K562 (cell line): ENCODE results near the gene MRNIP. TPM values are rescaled to one million over a fixed set of nuclear protein-coding genes. Genes with fewer than 3 reads are reported as not detected.

ENCODE experiments used
- C11orf30 ChIP-seq: fragments of 450-650 bp; IDR thresholded peaks from 2 replicates; pipeline ENCODE4 v1.6.1; 2016; ENCODE audit warnings: low read depth, mild to moderate bottlenecking
- CBX2 ChIP-seq: fragments of 200-600 bp; sonication (generic); IDR thresholded peaks from one replicate; pipeline ENCODE4 v1.6.1; 2012; ENCODE audit warnings: mild to moderate bottlenecking, low read length, inconsistent platforms; ENCODE audit not compliant: insufficient read depth, poor library complexity, severe bottlenecking
- CC2D1A ChIP-seq: fragments of 450-650 bp; IDR thresholded peaks from 2 replicates; pipeline ENCODE4 v1.6.1; 2017; ENCODE audit warnings: mild to moderate bottlenecking
- EP300 ChIP-seq: IDR thresholded peaks from 2 replicates; pipeline ENCODE4 v1.6.1; 2012; ENCODE audit warnings: low read length, improper control_type of control experiment
- ETV5 ChIP-seq: sonication (generic); formaldehyde crosslinking; IDR thresholded peaks from 2 replicates; pipeline ENCODE4 v1.4.0; 2020; ENCODE audit warnings: low read depth, mild to moderate bottlenecking, missing genetic modification reagents
- FOXP1 ChIP-seq: sonication (generic); formaldehyde crosslinking; IDR thresholded peaks from 2 replicates; pipeline ENCODE4 v1.8.0; 2022; ENCODE audit warnings: mild to moderate bottlenecking, missing genetic modification reagents
- KDM5B ChIP-seq: fragments of 200-600 bp; sonication (generic); IDR thresholded peaks from 2 replicates; pipeline ENCODE4 v1.6.1; 2012; ENCODE audit warnings: low read depth, mild to moderate bottlenecking, moderate library complexity, low read length, control low read depth, inconsistent platforms; ENCODE audit not compliant: insufficient replicate concordance
- MED1 ChIP-seq: sonication (generic); formaldehyde crosslinking; IDR thresholded peaks from 2 replicates; pipeline ENCODE4 v1.8.1; 2023; ENCODE audit warnings: missing genetic modification reagents, borderline replicate concordance
- MYNN ChIP-seq, 2 experiments: sonication (generic); formaldehyde crosslinking in 1 of 2; IDR thresholded peaks; 2 replicates each; pipeline versions ENCODE4 v1.5.0 to v1.6.1; 2016 to 2020; ENCODE audit warnings: antibody characterized with exemption in 1 of 2, missing genetic modification reagents in 1 of 2
- NBN ChIP-seq: fragments of 450-650 bp; IDR thresholded peaks from 2 replicates; pipeline ENCODE4 v1.6.1; 2016; ENCODE audit warnings: low read depth, mild to moderate bottlenecking
- SIRT6 ChIP-seq: IDR thresholded peaks from one replicate; pipeline ENCODE4 v1.6.1; 2012; ENCODE audit warnings: low read depth, mild to moderate bottlenecking, control low read depth, inconsistent platforms, low read length, moderate library complexity
- SRSF1 ChIP-seq: fragments of 200-400 bp; formaldehyde crosslinking; IDR thresholded peaks from 2 replicates; pipeline ENCODE4 v1.6.1; 2017; ENCODE audit warnings: mild to moderate bottlenecking, low read depth, low read length, moderate library complexity
- TBP ChIP-seq: optimal IDR thresholded peaks from 2 replicates; pipeline ENCODE3; 2011; ENCODE audit warnings: low read depth, low read length, improper control_type of control experiment
- TRIM28 ChIP-seq: fragments of 450-650 bp; IDR thresholded peaks from 2 replicates; pipeline ENCODE4 v1.6.1; 2017
- ZNF583 ChIP-seq: fragments of 250-450 bp; sonication (Bioruptor Pico); IDR thresholded peaks from 2 replicates; pipeline ENCODE4 v1.4.0; 2020
- polyA plus RNA-seq, 8 experiments: library from polyadenylated mRNA; depleted of rRNA in 4 of 8; stranded (reverse) in 5 of 8; unstranded in 3 of 8; fragments of >200 nt; fragmentation: Nextera tagmentation in 2 of 8; fragmentation: Illumina TruSeq in 1 of 8; extraction: Ambion mirVana in 2 of 8; extraction: Trizol in 1 of 8; gene quantifications; 2 replicates each; pipeline versions ENCODE4 v1.2.1 to v1.2.3, GENCODE V29; 2011 to 2014; ENCODE audit warnings: inconsistent platforms in 1 of 8, missing spikeins in 1 of 8
- total RNA-seq, 7 experiments: library from RNA; depleted of rRNA in 6 of 7; stranded (reverse); fragments of >200 nt in 6 of 7; fragmentation: Illumina TruSeq in 2 of 7; extraction: Trizol in 2 of 7; gene quantifications; 2 replicates each; pipeline versions ENCODE4 v1.2.1 to v1.2.3, GENCODE V29; 2011 to 2021; ENCODE audit warnings: low replicate concordance in 1 of 7
- TF ChIP-seq, protein P1 (sequence below), 2 experiments: IDR thresholded peaks in 1 of 2; conservative IDR thresholded peaks in 1 of 2; 2 replicates each; pipeline ENCODE4 v1.6.1; 2016; ENCODE audit warnings: low read depth in 2 of 2, mild to moderate bottlenecking in 1 of 2, missing compliant biosample characterization in 1 of 2, missing genetic modification characterization in 1 of 2, moderate library complexity in 1 of 2
- TF ChIP-seq, protein P2 (sequence below): fragments of 250-450 bp; sonication (Bioruptor Pico); IDR thresholded peaks from 2 replicates; pipeline ENCODE4 v1.4.0; 2020; ENCODE audit warnings: mild to moderate bottlenecking, moderate library complexity
- TF ChIP-seq, protein P3 (sequence below): fragments of 450-650 bp; IDR thresholded peaks from 2 replicates; pipeline ENCODE4 v1.6.1; 2016
- TF ChIP-seq, protein P4 (sequence below): fragments of 250-450 bp; sonication (Bioruptor Pico); IDR thresholded peaks from 2 replicates; pipeline ENCODE4 v1.9.0; 2021; ENCODE audit warnings: mild to moderate bottlenecking

Gene MRNIP
- total and polyA plus RNA-seq, 9 of the 15 experiments (the other 6 are each of a cell fraction or from before 2014, with no cell fraction given): 3.6 to 39.0 (median 16.8) TPM

DNA sequence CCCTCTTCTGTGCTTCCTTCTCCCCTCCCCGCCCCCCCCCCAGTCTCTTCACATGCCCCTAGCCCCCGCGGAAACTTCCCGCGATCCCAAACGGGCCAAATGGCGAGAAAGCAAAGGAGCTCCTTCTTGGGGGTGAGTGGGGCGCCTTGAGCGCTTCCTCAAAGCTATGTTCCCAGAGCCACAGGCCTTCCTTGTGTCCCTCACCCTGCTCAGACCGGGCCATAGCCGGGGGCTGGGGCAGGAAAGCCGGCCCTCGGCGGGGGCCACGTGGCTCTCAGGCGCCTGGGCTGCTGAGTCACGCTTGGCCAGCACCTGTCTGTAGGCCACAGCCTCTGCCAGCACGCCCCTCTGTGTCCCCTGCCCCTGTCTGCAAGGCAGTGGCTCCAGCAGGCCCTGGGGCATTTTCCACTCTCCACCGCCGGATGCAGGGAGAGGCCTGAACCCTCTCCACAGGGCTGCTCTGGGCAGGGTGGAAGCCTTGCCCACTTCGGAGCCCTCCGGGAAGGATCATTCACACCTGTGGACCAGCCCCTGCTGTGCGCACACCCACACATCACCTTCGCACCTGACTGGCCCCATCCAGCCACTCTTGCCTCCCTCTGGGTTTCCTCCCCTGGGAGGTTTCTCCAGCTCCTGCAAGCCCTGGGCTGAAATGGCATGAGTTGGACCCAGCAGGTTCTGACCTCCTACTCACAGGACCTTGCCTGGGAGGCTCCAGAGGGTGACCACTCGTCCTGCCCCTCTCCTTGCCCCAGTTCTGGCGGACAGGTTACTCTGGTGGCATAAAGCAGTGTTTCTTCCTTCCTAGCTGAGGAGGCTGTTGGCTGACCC, 39.1 kb downstream of the MRNIP start (continued):
- TF ChIP-seq, protein P1, sequence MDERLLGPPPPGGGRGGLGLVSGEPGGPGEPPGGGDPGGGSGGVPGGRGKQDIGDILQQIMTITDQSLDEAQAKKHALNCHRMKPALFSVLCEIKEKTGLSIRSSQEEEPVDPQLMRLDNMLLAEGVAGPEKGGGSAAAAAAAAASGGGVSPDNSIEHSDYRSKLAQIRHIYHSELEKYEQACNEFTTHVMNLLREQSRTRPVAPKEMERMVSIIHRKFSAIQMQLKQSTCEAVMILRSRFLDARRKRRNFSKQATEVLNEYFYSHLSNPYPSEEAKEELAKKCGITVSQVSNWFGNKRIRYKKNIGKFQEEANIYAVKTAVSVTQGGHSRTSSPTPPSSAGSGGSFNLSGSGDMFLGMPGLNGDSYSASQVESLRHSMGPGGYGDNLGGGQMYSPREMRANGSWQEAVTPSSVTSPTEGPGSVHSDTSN (CRISPR knock-in tag; IDR thresholded peaks at IDR 0.05; ENCODE audit: low read depth): no peak
- TF ChIP-seq, protein P1 (tag; conservative IDR thresholded peaks at IDR 0.05; ENCODE audit: low read depth): no peak
- TF ChIP-seq ZNF583 (CRISPR knock-in tag): peak; percentile 98
- TF ChIP-seq C11orf30: peak; percentile 89
- no peak; the same call in 1 of the 2 replicates for TF ChIP-seq MED1 (CRISPR knock-in tag)
- no peak for TF ChIP-seq SIRT6
- TF ChIP-seq TRIM28: no peak
- TF ChIP-seq NBN: no peak
- TF ChIP-seq, protein P2, sequence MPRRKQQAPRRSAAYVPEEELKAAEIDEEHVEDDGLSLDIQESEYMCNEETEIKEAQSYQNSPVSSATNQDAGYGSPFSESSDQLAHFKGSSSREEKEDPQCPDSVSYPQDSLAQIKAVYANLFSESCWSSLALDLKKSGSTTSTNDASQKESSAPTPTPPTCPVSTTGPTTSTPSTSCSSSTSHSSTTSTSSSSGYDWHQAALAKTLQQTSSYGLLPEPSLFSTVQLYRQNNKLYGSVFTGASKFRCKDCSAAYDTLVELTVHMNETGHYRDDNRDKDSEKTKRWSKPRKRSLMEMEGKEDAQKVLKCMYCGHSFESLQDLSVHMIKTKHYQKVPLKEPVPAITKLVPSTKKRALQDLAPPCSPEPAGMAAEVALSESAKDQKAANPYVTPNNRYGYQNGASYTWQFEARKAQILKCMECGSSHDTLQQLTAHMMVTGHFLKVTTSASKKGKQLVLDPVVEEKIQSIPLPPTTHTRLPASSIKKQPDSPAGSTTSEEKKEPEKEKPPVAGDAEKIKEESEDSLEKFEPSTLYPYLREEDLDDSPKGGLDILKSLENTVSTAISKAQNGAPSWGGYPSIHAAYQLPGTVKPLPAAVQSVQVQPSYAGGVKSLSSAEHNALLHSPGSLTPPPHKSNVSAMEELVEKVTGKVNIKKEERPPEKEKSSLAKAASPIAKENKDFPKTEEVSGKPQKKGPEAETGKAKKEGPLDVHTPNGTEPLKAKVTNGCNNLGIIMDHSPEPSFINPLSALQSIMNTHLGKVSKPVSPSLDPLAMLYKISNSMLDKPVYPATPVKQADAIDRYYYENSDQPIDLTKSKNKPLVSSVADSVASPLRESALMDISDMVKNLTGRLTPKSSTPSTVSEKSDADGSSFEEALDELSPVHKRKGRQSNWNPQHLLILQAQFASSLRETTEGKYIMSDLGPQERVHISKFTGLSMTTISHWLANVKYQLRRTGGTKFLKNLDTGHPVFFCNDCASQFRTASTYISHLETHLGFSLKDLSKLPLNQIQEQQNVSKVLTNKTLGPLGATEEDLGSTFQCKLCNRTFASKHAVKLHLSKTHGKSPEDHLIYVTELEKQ: peak; percentile 83
- TF ChIP-seq EP300: no peak
- TF ChIP-seq SRSF1: no peak
- TF ChIP-seq, protein P3, sequence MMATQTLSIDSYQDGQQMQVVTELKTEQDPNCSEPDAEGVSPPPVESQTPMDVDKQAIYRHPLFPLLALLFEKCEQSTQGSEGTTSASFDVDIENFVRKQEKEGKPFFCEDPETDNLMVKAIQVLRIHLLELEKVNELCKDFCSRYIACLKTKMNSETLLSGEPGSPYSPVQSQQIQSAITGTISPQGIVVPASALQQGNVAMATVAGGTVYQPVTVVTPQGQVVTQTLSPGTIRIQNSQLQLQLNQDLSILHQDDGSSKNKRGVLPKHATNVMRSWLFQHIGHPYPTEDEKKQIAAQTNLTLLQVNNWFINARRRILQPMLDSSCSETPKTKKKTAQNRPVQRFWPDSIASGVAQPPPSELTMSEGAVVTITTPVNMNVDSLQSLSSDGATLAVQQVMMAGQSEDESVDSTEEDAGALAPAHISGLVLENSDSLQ: no peak
- no peak for TF ChIP-seq KDM5B
- TF ChIP-seq CC2D1A: no peak
- TF ChIP-seq MYNN (IDR thresholded peaks at IDR 0.05): peak; percentile 57; the same call in 1 of the 2 replicates
- no peak for TF ChIP-seq MYNN (CRISPR knock-in tag; IDR thresholded peaks at IDR 0.05)
- TF ChIP-seq, protein P4, sequence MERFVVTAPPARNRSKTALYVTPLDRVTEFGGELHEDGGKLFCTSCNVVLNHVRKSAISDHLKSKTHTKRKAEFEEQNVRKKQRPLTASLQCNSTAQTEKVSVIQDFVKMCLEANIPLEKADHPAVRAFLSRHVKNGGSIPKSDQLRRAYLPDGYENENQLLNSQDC (CRISPR knock-in tag): no peak
- TF ChIP-seq ETV5 (CRISPR knock-in tag): no peak
- no peak for TF ChIP-seq FOXP1 (CRISPR knock-in tag)
- no peak for TF ChIP-seq TBP
- no peak for TF ChIP-seq CBX2
